Measurements from ENCODE around the gene EEF2K.

DNA sequence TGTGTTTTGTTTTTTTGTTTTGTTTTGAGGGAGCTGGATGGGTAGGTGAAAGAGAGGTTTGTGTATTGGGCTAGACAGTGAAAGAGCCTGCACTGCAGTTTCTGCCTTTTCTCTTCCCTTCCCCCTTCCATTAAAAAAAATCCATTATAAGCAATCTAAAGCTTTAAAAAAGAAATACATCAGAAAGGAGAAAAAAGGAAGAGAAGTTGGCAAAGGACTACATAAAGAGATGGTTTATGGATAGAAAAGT is 10.7 kb upstream of the EEF2K start:
- TF ChIP-seq, protein P1, sequence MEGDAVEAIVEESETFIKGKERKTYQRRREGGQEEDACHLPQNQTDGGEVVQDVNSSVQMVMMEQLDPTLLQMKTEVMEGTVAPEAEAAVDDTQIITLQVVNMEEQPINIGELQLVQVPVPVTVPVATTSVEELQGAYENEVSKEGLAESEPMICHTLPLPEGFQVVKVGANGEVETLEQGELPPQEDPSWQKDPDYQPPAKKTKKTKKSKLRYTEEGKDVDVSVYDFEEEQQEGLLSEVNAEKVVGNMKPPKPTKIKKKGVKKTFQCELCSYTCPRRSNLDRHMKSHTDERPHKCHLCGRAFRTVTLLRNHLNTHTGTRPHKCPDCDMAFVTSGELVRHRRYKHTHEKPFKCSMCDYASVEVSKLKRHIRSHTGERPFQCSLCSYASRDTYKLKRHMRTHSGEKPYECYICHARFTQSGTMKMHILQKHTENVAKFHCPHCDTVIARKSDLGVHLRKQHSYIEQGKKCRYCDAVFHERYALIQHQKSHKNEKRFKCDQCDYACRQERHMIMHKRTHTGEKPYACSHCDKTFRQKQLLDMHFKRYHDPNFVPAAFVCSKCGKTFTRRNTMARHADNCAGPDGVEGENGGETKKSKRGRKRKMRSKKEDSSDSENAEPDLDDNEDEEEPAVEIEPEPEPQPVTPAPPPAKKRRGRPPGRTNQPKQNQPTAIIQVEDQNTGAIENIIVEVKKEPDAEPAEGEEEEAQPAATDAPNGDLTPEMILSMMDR (IDR thresholded peaks at IDR 0.05): no peak
- TF ChIP-seq POLR2A (IDR thresholded peaks at IDR 0.05) (no peak), POLR2AphosphoS5 (IDR thresholded peaks at IDR 0.05) (no peak)

All from prostate gland (tissue), 2 donors.